Endothelial cell of umbilical vein (primary cell): Measurements from ENCODE around the gene FGF3. TPM values are rescaled to one million over a fixed set of nuclear protein-coding genes. Genes with fewer than 3 reads are reported as not detected.

ENCODE experiments used
- BruUV-seq: library from RNA; stranded (reverse); fragments of 400-500 nt; replicated peaks from 2 replicates; lab custom pipeline; 2021; lab: Mats Ljungman, UMichigan
- CTCF ChIA-PET: fragments of 300-600, 350-600 bp; sonication (Branson Sonifier 250); formaldehyde crosslinking; loops from one replicate; lab custom pipeline; 2021; ENCODE audit warnings: antibody characterized with exemption, inconsistent platforms; lab: Charles Lee
- POLR2A ChIA-PET: fragments of 300-600, 350-600 bp; sonication (Branson Sonifier 250); formaldehyde crosslinking; loops from one replicate; lab custom pipeline; 2021; ENCODE audit warnings: antibody characterized with exemption, inconsistent platforms; lab: Charles Lee
- DNase-seq: peaks from one replicate; pipeline ENCODE4 v3.0.0-alpha.2; 2011; ENCODE audit warnings: low read depth, low spot score
- FAIRE-seq: peaks from 2 replicates; lab custom pipeline; 2011; peaks lifted over from hg19 to GRCh38; lab: Jason Lieb, UNC
- H2AFZ ChIP-seq: 2 replicates; pipeline ENCODE4 v1.6.0; 2012; ENCODE audit warnings: low read depth, low read length, control low read depth, inconsistent platforms
- H3K27ac ChIP-seq: 2 replicates; pipeline ENCODE4 v1.5.1; 2011; ENCODE audit warnings: low read depth, mild to moderate bottlenecking, control low read depth, low read length, moderate library complexity; ENCODE audit not compliant: insufficient read depth
- H3K27me3 ChIP-seq, 2 experiments: 2 replicates each; pipeline versions ENCODE4 v1.6.0 to v1.6.1; 2011; ENCODE audit warnings: low read length in 2 of 2, mixed read lengths in 1 of 2; ENCODE audit not compliant: control insufficient read depth in 2 of 2, insufficient read depth in 2 of 2
- H3K36me3 ChIP-seq, 2 experiments: 2 replicates in 1 of 2; 3 replicates in 1 of 2; pipeline ENCODE4 v1.5.1; 2011; ENCODE audit warnings: low read length in 2 of 2, mild to moderate bottlenecking in 1 of 2, moderate library complexity in 1 of 2; ENCODE audit not compliant: control insufficient read depth in 2 of 2, insufficient read depth in 2 of 2; ENCODE audit errors: extremely low read depth in 1 of 2
- H3K4me1 ChIP-seq: 3 replicates; pipeline ENCODE4 v1.5.1; 2011; ENCODE audit warnings: mild to moderate bottlenecking, low read length; ENCODE audit not compliant: control insufficient read depth, insufficient read depth; ENCODE audit errors: extremely low read depth
- H3K4me2 ChIP-seq: 2 replicates; pipeline ENCODE4 v1.6.1; 2011; ENCODE audit warnings: low read length, control low read depth, mixed read lengths; ENCODE audit not compliant: insufficient read depth
- H3K4me3 ChIP-seq, 3 experiments: fragments of 200-600 bp in 1 of 3; sonication (generic), shearing (Covaris generic) in 1 of 3; replicated peaks in 1 of 3; 2 replicates each; pipeline ENCODE4 v1.5.1; 2011 to 2016; ENCODE audit warnings: control low read depth in 3 of 3, low read length in 3 of 3, mild to moderate bottlenecking in 2 of 3, inconsistent platforms in 1 of 3, low read depth in 1 of 3, moderate library complexity in 1 of 3; ENCODE audit not compliant: insufficient read depth in 1 of 3
- H3K79me2 ChIP-seq: 2 replicates; pipeline ENCODE4 v1.6.0; 2012; ENCODE audit warnings: low read length, inconsistent platforms; ENCODE audit not compliant: control insufficient read depth, insufficient read depth
- H3K9ac ChIP-seq: replicated peaks from 2 replicates; pipeline ENCODE3; 2011; ENCODE audit warnings: low read length, control low read depth; ENCODE audit not compliant: insufficient read depth; ENCODE audit errors: extremely low read depth
- H3K9me1 ChIP-seq: replicated peaks from 3 replicates; pipeline ENCODE4 v1.6.0; 2011; ENCODE audit warnings: mild to moderate bottlenecking, low read length; ENCODE audit not compliant: control insufficient read depth, insufficient read depth; ENCODE audit errors: extremely low read depth
- H3K9me3 ChIP-seq: replicated peaks from 2 replicates; pipeline ENCODE4 v1.5.1; 2012; ENCODE audit warnings: low read length, inconsistent platforms; ENCODE audit not compliant: control insufficient read depth, insufficient read depth
- H4K20me1 ChIP-seq: replicated peaks from 2 replicates; pipeline ENCODE3; 2011; ENCODE audit warnings: mild to moderate bottlenecking, low read length; ENCODE audit not compliant: control insufficient read depth, insufficient read depth; ENCODE audit errors: extremely low read depth
- EZH2 ChIP-seq: IDR thresholded peaks from 2 replicates; pipeline ENCODE4 v1.6.1; 2012; ENCODE audit warnings: borderline replicate concordance, low read depth, mild to moderate bottlenecking, moderate library complexity, low read length, inconsistent platforms; ENCODE audit not compliant: severe bottlenecking
- FOS ChIP-seq: IDR thresholded peaks from 2 replicates; pipeline ENCODE4 v1.6.1; 2011; ENCODE audit warnings: mild to moderate bottlenecking, low read length, moderate library complexity, borderline replicate concordance; ENCODE audit not compliant: insufficient read depth
- GATA2 ChIP-seq: IDR thresholded peaks from 2 replicates; pipeline ENCODE4 v1.7.0; 2011; ENCODE audit warnings: low read depth, mild to moderate bottlenecking, moderate library complexity, mixed read lengths, low read length; ENCODE audit not compliant: insufficient read length, insufficient read depth
- JUN ChIP-seq: IDR thresholded peaks from 2 replicates; pipeline ENCODE4 v1.6.1; 2011; ENCODE audit warnings: borderline replicate concordance, low read depth; ENCODE audit not compliant: insufficient read length, insufficient read depth
- MYC ChIP-seq: IDR thresholded peaks from one replicate; pipeline ENCODE4 v1.6.1; 2011; ENCODE audit warnings: mild to moderate bottlenecking, low read depth, low read length
- POLR2A ChIP-seq: IDR thresholded peaks from 2 replicates; pipeline ENCODE4 v1.6.1; 2012; ENCODE audit warnings: low read depth, mild to moderate bottlenecking, control low read depth, low read length
- POLR2AphosphoS5 ChIP-seq: IDR thresholded peaks from 2 replicates; pipeline ENCODE4 v1.6.1; 2012; ENCODE audit warnings: low read depth, mild to moderate bottlenecking, control low read depth, low read length, moderate library complexity; ENCODE audit not compliant: insufficient read depth
- dilution Hi-C: fragments of 300-500 bp; cut with MboI; formaldehyde crosslinking; loops from one replicate; pipeline ENCODE4 v1.15.0; 2019; ENCODE audit warnings: low sequenced_read_pairs; ENCODE audit not compliant: extremely low pct_ligation_motif_present
- intact Hi-C: fragments of 100-400 bp; cut with micrococcal nuclease; formaldehyde crosslinking; loops from one replicate; pipeline ENCODE4 v1.10.0; 2022
- polyA plus RNA-seq, 4 experiments: library from polyadenylated mRNA; depleted of rRNA in 3 of 4; stranded (reverse) in 3 of 4; unstranded in 1 of 4; fragments of >200 nt; gene quantifications; 2 replicates each; pipeline versions ENCODE4 v1.2.1 to v1.2.3, GENCODE V29; 2011 to 2012; ENCODE audit warnings: missing spikeins in 1 of 4
- total RNA-seq: library from RNA; stranded (reverse); gene quantifications from 2 replicates; pipeline ENCODE4 v1.2.3, GENCODE V29; 2021
- TF ChIP-seq, protein P1 (sequence below): IDR thresholded peaks from 2 replicates; pipeline ENCODE4 v1.6.1; 2011; ENCODE audit not compliant: insufficient read depth, insufficient read length
- TF ChIP-seq, protein P2 (sequence below), 2 donors: IDR thresholded peaks; 1 replicate in 1 of 2; 2 replicates in 1 of 2; pipeline ENCODE4 v1.5.1; 2011; ENCODE audit warnings: low read length in 2 of 2, mild to moderate bottlenecking in 2 of 2, moderate library complexity in 2 of 2, control low read depth in 1 of 2, inconsistent platforms in 1 of 2, low read depth in 1 of 2; ENCODE audit not compliant: insufficient read depth in 1 of 2; ENCODE audit errors: extremely low read depth in 1 of 2

The FGF3 gene
- total and polyA plus RNA-seq, 2 donors (not counting 3 experiments of a cell fraction or from before 2014, with no cell fraction given): not detected

DNA sequence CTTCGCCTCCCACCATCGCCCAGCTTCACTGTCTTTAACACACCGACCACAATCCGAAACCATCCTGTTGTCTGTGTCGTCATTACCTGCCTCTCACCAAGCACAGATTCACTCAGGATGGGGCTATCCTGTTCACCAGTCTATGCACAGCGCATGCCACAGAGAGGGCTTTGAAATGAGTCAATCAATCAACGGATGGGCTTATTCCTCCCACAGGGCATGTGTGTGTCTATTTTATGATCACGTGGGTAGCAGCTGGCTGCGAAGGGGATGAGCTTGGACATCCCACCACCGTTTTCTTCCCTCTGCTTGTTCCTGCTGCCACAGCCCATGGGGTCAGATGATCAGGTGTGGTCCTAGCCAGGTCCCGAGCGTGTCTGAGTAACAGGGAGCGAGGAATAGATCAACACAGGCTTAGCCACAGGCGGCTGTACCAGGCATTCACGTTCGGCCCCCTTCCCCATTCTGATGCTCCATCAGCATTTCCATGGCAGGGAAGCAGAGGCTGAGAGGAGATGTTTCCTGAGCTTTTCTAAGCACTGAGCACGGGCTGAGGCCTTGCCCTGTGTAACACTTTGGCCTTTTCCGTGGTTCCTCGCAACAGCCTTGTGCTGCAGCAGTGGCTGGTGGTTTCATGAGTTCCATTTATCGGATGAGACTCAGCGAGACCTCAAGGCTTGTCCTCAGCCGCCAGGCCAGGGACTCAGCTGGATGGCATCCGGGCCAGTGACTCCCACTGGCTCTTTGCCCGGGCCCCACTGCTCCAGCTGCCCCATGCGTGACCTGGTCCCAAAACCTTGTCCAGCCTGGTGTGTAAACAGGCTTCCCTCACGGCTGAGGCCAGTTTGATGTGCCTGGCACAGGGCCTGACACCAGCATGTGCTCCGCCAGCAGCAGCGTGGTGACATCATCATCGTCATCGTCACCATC lies 48.1 kb upstream of the FGF3 start:
- Histone ChIP-seq H2AFZ (no peak overlapping the region), H4K20me1 (no peaks in the 10 kb centered on the region), H3K27ac (no peak overlapping the region), H3K4me2 (no peak overlapping the region), H3K27me3 (peaks cover 14 to 23% of the 10 kb centered on the region in 2 experiments), H3K9me1 (no peaks in the 10 kb centered on the region), H3K4me1 (no peaks in the 10 kb centered on the region), H3K9ac (no peak overlapping the region), H3K79me2 (no peaks in the 10 kb centered on the region), H3K9me3 (no peaks in the 10 kb centered on the region), H3K4me3 (no peak overlapping the region), H3K36me3 (no peaks in the 10 kb centered on the region)
- no TSS peak for BruUV-seq
- dilution Hi-C loops: no loop called here
- CTCF ChIA-PET: interaction anchor here (1.1 to 1.7 kb wide), 2 partner anchors 11 to 21 kb away, joined by 3 to 5 read pairs; no protein-coding TSS in a partner anchor
- POLR2A ChIA-PET: no interaction called here
- intact Hi-C loops: no loop called here
- no peak for FAIRE-seq
- no peak for TF ChIP-seq POLR2AphosphoS5
- TF ChIP-seq GATA2: no peak
- TF ChIP-seq POLR2A: no peak
- no peak for TF ChIP-seq JUN
- no peak for DNase-seq

- intact Hi-C loops (no loop called here), dilution Hi-C loops (no loop called here)
- FAIRE-seq (no peak), DNase-seq (no peak)
- H2AFZ ChIP-seq: no peak overlapping the region
- peaks cover 19 to 23% of the 10 kb centered on the region in 2 experiments for H3K27me3 ChIP-seq
- no peaks in the 10 kb centered on the region for H3K4me1 ChIP-seq
- no TSS peak for BruUV-seq
- no peak overlapping the region for H3K4me2 ChIP-seq
- H3K9me1 ChIP-seq: no peaks in the 10 kb centered on the region
- TF ChIP-seq, protein P1, sequence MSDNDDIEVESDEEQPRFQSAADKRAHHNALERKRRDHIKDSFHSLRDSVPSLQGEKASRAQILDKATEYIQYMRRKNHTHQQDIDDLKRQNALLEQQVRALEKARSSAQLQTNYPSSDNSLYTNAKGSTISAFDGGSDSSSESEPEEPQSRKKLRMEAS: no peak
- TF ChIP-seq POLR2AphosphoS5 (no peak), JUN (no peak), GATA2 (no peak), FOS (no peak), EZH2 (no peak), POLR2A (no peak), MYC (no peak)
- TF ChIP-seq, protein P2, sequence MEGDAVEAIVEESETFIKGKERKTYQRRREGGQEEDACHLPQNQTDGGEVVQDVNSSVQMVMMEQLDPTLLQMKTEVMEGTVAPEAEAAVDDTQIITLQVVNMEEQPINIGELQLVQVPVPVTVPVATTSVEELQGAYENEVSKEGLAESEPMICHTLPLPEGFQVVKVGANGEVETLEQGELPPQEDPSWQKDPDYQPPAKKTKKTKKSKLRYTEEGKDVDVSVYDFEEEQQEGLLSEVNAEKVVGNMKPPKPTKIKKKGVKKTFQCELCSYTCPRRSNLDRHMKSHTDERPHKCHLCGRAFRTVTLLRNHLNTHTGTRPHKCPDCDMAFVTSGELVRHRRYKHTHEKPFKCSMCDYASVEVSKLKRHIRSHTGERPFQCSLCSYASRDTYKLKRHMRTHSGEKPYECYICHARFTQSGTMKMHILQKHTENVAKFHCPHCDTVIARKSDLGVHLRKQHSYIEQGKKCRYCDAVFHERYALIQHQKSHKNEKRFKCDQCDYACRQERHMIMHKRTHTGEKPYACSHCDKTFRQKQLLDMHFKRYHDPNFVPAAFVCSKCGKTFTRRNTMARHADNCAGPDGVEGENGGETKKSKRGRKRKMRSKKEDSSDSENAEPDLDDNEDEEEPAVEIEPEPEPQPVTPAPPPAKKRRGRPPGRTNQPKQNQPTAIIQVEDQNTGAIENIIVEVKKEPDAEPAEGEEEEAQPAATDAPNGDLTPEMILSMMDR (IDR thresholded peaks at IDR 0.05; ENCODE audit: extremely low read depth in 1 of 2, insufficient read depth in 1 of 2, low read depth in 1 of 2, low read length in 2 of 2): no peak
- no peaks in the 10 kb centered on the region for H3K79me2 ChIP-seq
- H3K27ac ChIP-seq: no peak overlapping the region
- H3K36me3 ChIP-seq: no peaks in the 10 kb centered on the region
- H3K4me3 ChIP-seq: no peak overlapping the region
- H3K9me3 ChIP-seq: no peaks in the 10 kb centered on the region
- ChIA-PET CTCF (interaction anchor here (1.7 kb wide), 1 partner anchor 22 kb away, joined by 5 read pairs; no protein-coding TSS in a partner anchor), POLR2A (no interaction called here)
- no peak overlapping the region for H3K9ac ChIP-seq
- no peaks in the 10 kb centered on the region for H4K20me1 ChIP-seq
These were observed 47.4 kb upstream of the FGF3 start for GRCh38 chr11:69866648-69867047.
